Measurements from ENCODE around the gene SDF2.

GRCh38 chr17:28706471-28707338 is 45.0 kb upstream of the SDF2 start:
- TF ChIP-seq CTCF (IDR thresholded peaks at IDR 0.05), result no peak
- TF ChIP-seq POLR2A (IDR thresholded peaks at IDR 0.05), result no peak
